ENCODE measurements around the gene LRMDA.

GRCh38 chr10:76035206-76036110 lies 604.0 kb downstream of the LRMDA start:
- TF ChIP-seq, protein P1, sequence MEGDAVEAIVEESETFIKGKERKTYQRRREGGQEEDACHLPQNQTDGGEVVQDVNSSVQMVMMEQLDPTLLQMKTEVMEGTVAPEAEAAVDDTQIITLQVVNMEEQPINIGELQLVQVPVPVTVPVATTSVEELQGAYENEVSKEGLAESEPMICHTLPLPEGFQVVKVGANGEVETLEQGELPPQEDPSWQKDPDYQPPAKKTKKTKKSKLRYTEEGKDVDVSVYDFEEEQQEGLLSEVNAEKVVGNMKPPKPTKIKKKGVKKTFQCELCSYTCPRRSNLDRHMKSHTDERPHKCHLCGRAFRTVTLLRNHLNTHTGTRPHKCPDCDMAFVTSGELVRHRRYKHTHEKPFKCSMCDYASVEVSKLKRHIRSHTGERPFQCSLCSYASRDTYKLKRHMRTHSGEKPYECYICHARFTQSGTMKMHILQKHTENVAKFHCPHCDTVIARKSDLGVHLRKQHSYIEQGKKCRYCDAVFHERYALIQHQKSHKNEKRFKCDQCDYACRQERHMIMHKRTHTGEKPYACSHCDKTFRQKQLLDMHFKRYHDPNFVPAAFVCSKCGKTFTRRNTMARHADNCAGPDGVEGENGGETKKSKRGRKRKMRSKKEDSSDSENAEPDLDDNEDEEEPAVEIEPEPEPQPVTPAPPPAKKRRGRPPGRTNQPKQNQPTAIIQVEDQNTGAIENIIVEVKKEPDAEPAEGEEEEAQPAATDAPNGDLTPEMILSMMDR (conservative IDR thresholded peaks at IDR 0.05; ENCODE audit: low read depth, low read length): no peak
- TF ChIP-seq EZH2 (IDR thresholded peaks at IDR 0.05; ENCODE audit: borderline replicate concordance, low read depth, low read length, poor library complexity, severe bottlenecking): no peak
